Adipose tissue (tissue), 3 donors: ENCODE data around the gene IQCE. TPM values are rescaled to one million over a fixed set of nuclear protein-coding genes. Genes with fewer than 3 reads are reported as not detected.
"Not testable (repeated sequence)": the region's sequence is repeated elsewhere in the genome, so short reads cannot be mapped to it uniquely, and the experiment has no call there.

ENCODE experiments used
- H3K27ac ChIP-seq: one replicate; pipeline ENCODE4 v1.5.1; 2013; ENCODE audit warnings: low read depth, low read length
- WGBS, 3 donors: extraction: QIAGEN DNeasy Blood & Tissue Kit; methylation state at CpG; one replicate each; pipeline ENCODE4 v1.1.7; 2013; 5-methylcytosine and 5-hydroxymethylcytosine counted together
- polyA plus RNA-seq, 3 donors: library from polyadenylated mRNA; stranded (reverse); fragments of 200-250 nt; gene quantifications; one replicate each; pipeline ENCODE4 v1.2.3, GENCODE V29; 2013
- donor health status: healthy with polysubstance abuse.
- donor health status: Bipolar disorder and iron deficiency.
- donor health status: healthy.

IQCE gene
- polyA plus RNA-seq, 3 donors = 4.3 to 8.7 (median 5.4) TPM

DNA sequence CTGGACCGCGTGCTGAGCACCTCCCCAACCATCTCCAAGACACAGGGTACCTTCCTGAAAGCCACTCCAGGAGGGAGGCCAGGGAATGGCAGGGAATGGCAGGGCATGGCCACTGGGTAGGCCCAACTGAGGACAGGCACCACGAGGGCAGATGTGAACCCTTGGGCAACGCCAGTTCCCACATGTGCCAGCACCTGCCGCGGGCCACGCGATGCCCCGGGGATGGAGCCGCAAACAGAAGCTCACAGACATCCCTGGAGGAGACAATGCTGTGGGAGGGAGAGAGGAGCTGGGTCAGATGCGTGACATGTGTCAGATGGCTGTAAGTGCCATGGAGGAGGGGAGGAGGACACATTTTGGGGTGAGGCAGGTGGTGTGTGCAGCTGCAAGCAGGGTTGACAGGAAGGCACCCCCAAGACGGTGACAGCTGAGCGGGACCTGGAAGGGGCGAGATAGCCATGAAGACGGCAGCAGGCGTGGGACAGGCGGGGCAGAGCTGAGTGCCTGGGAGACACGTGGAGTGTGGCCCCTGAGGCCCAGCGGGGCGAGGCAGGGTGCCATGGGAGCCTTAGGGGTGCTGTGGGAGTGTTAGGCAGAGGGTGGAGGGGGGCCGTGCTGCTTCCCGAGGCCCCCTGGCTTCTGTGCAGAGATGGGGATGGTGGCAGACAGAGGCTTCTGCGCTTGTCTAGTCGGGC lies 27.7 kb downstream of the IQCE start:
- no peak overlapping the region for H3K27ac ChIP-seq
- 90 to 94% (median 93%) methylated on average over 24 of the region's 24 CpGs for WGBS, 3 donors

DNA sequence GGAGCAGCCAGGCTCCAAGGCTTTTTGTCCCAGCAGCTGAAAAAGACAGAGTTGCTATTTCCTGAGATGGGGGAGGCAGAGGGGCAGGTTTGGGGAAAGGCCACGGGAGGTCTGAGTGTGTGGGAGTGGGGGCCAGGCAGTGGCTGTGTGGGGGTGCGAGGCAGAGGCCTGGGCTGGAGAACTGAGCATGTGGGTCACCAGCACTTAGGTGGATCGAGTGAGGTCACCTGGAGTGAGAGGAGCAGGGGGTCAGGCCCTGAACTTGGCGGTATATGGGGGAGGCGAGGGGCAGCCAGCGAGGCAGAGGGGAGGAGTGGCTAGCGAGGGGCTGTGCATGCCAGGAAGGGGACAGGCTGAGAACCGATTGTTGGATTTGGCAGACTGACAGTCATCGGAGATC lies 28.4 kb downstream of the IQCE start:
- H3K27ac ChIP-seq = no peak overlapping the region
- 92 to 93% (median 93%) methylated on average over 9 of the region's 9 CpGs for WGBS, 3 donors

DNA sequence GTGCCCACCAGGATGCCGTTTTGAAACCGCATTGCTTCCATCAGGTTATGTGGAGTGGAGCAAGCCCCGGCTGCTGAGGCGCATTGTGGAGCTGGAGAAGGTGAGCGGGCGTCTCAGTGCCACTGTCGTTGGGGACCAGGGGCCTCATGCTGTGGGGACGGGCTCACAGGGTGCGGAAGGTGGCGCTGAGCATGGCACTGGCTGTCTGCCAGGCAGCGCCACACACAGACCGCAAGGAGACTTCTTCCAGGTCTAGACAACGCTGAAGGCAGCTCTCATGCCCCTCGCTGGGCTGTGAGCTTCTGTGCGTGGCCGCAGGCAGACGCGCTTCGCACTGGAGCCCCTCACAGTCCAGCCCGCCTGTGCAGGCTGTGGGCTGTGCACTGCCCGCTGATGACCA lies 29.0 kb downstream of the IQCE start:
- no peak overlapping the region for H3K27ac ChIP-seq
- WGBS, 3 donors = 95 to 97% (median 97%) methylated on average over 21 of the region's 21 CpGs

DNA sequence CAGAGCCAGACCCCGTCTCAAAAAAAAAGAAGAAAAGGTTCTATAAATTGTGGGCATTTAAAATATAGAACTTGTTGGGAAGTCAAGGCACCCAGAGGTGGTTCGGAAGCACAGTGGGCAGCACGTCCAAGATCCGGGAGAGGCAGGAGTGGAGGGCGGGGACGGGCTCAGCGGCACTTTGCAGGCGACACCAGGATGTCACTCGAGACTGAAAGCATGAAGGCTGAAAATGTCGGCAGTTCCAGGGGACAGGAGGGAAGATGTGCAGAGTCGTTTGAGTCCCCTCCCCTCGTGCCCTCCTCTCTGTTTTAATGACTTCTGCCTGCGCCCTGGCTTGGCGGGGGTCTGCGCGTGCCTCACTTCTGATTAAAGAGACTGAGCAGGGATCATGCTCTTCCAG lies 30.6 kb downstream of the IQCE start:
- 93 to 95% (median 95%) methylated on average over 16 of the region's 16 CpGs for WGBS, 3 donors
- H3K27ac ChIP-seq = no peak overlapping the region

DNA sequence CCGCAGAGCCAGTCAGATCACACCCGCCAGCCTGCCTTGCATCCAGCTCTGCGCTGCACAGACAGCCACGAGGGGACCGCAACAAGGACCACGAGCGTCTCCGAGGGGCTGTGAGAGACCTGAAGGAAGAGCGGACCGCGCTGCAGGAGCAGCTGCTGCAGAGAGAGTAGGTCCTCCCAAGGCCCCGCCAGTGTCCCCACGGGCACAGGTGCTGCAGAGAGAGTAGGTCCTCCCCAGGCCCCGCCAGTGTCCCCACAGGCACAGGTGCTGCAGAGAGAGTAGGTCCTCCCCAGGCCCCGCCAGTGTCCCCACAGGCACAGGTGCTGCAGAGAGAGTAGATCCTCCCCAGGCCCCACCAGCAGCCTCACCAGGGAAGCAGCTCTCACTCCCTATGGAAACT lies 31.2 kb downstream of the IQCE start:
- not testable (repeated sequence) for H3K27ac ChIP-seq
- 96 to 98% (median 96%) methylated on average over 15 of the region's 15 CpGs for WGBS, 3 donors

DNA sequence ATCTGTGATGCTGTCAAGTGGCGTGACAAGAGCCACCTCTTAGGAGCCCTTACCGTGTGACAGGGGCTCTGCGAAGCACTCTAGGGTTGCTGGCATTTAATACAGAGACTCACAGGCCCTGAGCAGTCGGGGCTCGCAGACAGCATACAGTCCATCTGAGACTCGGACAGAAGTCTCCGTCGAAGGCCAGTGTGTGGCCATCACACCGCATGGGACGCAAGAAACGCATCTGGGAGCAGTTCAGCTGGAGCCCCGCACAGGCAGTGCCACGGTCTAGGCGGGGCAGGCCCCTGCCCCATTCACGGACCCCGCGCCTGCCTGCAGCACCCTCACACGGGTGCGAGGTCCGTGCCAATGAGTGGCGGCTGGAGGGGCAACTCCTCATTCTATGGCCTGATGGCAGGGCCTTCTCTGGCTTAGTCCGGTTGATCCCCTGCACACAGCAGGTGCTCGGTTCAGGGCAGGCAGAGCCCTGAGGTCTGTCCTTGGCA lies 33.6 kb downstream of the IQCE start:
- H3K27ac ChIP-seq = no peak overlapping the region
- 93 to 96% (median 96%) methylated on average over 23 of the region's 23 CpGs for WGBS, 3 donors

GRCh38 chr7:2593036-2593727 lies 34.4 kb downstream of the IQCE start:
- no peak overlapping the region for H3K27ac ChIP-seq
- WGBS, 3 donors = 95 to 96% (median 96%) methylated on average over 38 of the region's 38 CpGs

- WGBS, 3 donors = 84 to 91% (median 89%) methylated on average over 10 of the region's 10 CpGs
- no peak overlapping the region for H3K27ac ChIP-seq
Measured at GRCh38 chr7:2594599-2594998, 35.8 kb downstream of the IQCE start.

GRCh38 chr7:2595258-2595860 lies 36.6 kb downstream of the IQCE start:
- H3K27ac ChIP-seq = no peak overlapping the region
- 92 to 93% (median 93%) methylated on average over 27 of the region's 27 CpGs for WGBS, 3 donors

GRCh38 chr7:2596464-2597272 lies 37.9 kb downstream of the IQCE start:
- 86 to 92% (median 87%) methylated on average over 22 of the region's 22 CpGs for WGBS, 3 donors
- H3K27ac ChIP-seq = no peak overlapping the region

DNA sequence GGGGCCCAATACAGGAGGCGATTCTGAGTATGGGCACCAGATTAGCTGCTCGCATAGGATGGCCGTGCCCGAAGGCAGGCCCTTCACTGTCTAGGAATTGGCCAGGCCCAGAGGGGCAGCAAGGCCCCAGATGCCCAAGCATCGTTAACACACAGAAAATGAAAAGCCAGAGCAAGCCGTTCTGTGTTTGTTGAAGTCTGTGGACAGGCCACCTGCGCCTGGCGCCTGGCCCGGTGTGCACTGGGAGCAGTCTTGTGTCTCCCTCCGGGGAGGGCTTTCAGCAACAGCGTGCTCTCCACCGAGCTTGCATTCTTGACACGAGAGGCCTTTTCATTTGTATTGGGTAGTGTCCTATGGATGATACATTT lies 38.5 kb downstream of the IQCE start:
- H3K27ac ChIP-seq = no peak overlapping the region
- 87 to 93% (median 92%) methylated on average over 13 of the region's 13 CpGs for WGBS, 3 donors

- no peak overlapping the region for H3K27ac ChIP-seq
- 86 to 88% (median 86%) methylated on average over 29 of the region's 29 CpGs for WGBS, 3 donors
Measured at GRCh38 chr7:2598154-2598823, 39.5 kb downstream of the IQCE start.

- WGBS, 3 donors = 71 to 91% (median 79%) methylated on average over 9 of the region's 9 CpGs
Measured at GRCh38 chr7:2601065-2601464, 42.3 kb downstream of the IQCE start.

DNA sequence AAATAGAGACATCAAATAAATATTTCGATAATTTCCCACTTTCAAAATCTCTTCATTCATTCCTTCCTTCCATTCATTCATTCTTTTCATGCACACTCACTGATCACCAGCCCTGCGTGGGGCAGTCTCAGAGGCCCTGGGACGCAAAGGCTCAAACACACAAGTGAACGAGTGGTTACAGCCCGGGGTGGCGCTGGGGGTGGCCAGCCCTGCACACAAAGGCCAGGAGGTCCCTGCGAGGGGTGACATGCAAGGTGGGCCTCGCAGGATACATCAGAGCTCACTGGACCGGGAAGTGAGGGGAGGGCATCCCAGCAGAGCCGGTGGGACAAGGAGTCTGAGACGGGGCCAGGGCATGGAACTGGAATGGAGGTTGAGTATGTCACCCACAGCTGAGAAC lies 43.1 kb downstream of the IQCE start:
- WGBS, 3 donors = 92 to 95% (median 94%) methylated on average over 11 of the region's 11 CpGs
- H3K27ac ChIP-seq = no peak overlapping the region

More at GRCh38 chr7:2601065-2601464, 42.3 kb downstream of the IQCE start:
- no peak overlapping the region for H3K27ac ChIP-seq

GRCh38 chr7:2602406-2603043 lies 43.7 kb downstream of the IQCE start:
- 79 to 90% (median 86%) methylated on average over 19 of the region's 19 CpGs for WGBS, 3 donors

GRCh38 chr7:2603044-2603965 lies 44.5 kb downstream of the IQCE start:
- H3K27ac ChIP-seq = no peak overlapping the region
- 91 to 95% (median 94%) methylated on average over 34 to 35 of the region's 35 CpGs for WGBS, 3 donors

More at GRCh38 chr7:2602406-2603043, 43.7 kb downstream of the IQCE start:
- H3K27ac ChIP-seq = no peak overlapping the region
